Esophagus muscularis mucosa (tissue), 4 donors: Measurements from ENCODE around the gene IL12RB1. TPM values are rescaled to one million over a fixed set of nuclear protein-coding genes. Genes with fewer than 3 reads are reported as not detected.

Source experiments
- DNase-seq: peaks from one replicate; pipeline ENCODE4 v3.0.0-alpha.2; 2017; ENCODE audit errors: extremely low spot score
- H3K27ac ChIP-seq, 4 donors: fragments of 200-600 bp; sonication (generic); replicated peaks in 1 of 4; 1 replicate in 3 of 4; 2 replicates in 1 of 4; pipeline ENCODE4 v1.5.1; 2016 to 2019; ENCODE audit warnings: mild to moderate bottlenecking in 1 of 4
- H3K27me3 ChIP-seq, 4 donors: fragments of 200-600 bp; sonication (generic); one replicate each; pipeline versions ENCODE4 v1.5.1 to v1.6.0; 2016 to 2019
- H3K36me3 ChIP-seq, 4 donors: fragments of 200-600 bp; sonication (generic); one replicate each; pipeline ENCODE4 v1.5.1; 2016 to 2019
- H3K4me1 ChIP-seq, 4 donors: fragments of 200-600 bp; sonication (generic); one replicate each; pipeline ENCODE4 v1.5.1; 2016 to 2019
- H3K4me3 ChIP-seq, 4 donors: fragments of 200-600 bp; sonication (generic); 1 replicate in 2 of 4; 2 replicates in 2 of 4; pipeline ENCODE4 v1.5.1; 2016 to 2019; ENCODE audit warnings: mild to moderate bottlenecking in 4 of 4, moderate library complexity in 1 of 4
- H3K9me3 ChIP-seq, 4 donors: fragments of 200-600 bp; sonication (generic); 1 replicate in 3 of 4; 2 replicates in 1 of 4; pipeline ENCODE4 v1.5.1; 2016 to 2019
- EP300 ChIP-seq: sonication (generic); formaldehyde crosslinking; IDR thresholded peaks from one replicate; pipeline ENCODE4 v1.6.1; 2017; ENCODE audit warnings: antibody characterized with exemption
- POLR2A ChIP-seq: fragments of 450-650 bp; IDR thresholded peaks from one replicate; pipeline ENCODE4 v1.6.1; 2017; ENCODE audit warnings: antibody characterized with exemption, moderate library complexity, mild to moderate bottlenecking, low read depth
- POLR2AphosphoS5 ChIP-seq, 2 donors: sonication (generic); formaldehyde crosslinking; IDR thresholded peaks; one replicate each; pipeline ENCODE4 v1.6.1; 2017; ENCODE audit warnings: antibody characterized with exemption in 2 of 2
- WGBS: methylation state at CpG from one replicate; pipeline ENCODE4 v1.1.5; 2018; 5-methylcytosine and 5-hydroxymethylcytosine counted together
- intact Hi-C: fragments of 100-400 bp; cut with DNase I; formaldehyde crosslinking; loops from one replicate; pipeline ENCODE4 v1.15.1; 2023
- total RNA-seq, 4 donors: library from RNA; depleted of rRNA; stranded (reverse); fragments of >200 nt; gene quantifications; one replicate each; pipeline versions ENCODE4 v1.1.0 to v1.2.1, GENCODE V29; 2016
- TF ChIP-seq, protein P1 (sequence below), 3 experiments: fragments of 200-600 bp in 2 of 3; fragments of 450-650 bp in 1 of 3; sonication (generic) in 2 of 3; IDR thresholded peaks; one replicate each; pipeline ENCODE4 v1.5.1; 2017 to 2019; ENCODE audit warnings: antibody characterized with exemption in 3 of 3, mild to moderate bottlenecking in 2 of 3, moderate library complexity in 1 of 3

IL12RB1 gene
- total RNA-seq, 4 donors from 2014 or later: 0.42 to 2.0 (median 0.83) TPM

DNA sequence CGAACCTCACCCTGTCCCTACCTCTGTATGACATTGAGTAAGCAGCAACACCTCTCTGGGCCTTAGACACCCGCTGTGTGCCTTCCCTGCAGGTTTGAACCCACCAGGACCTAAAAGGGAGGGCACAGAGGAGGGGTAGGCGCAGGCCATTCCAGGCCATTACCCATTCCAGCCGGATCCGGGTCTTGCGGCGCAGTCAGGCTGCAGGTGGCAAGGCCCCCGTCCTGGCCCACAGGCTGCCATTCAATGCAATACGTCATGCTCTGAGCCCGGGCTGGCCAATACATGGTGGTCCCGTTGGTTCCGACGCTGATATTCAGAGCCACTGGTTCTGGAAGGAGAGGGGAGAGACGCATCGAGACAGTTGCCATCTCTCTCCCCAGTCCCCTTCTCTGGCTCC lies 17.4 kb downstream of the IL12RB1 start:
- DNase-seq: no peak
- WGBS: 82% methylated on average over 14 of the region's 15 CpGs
- Histone ChIP-seq H3K4me3 (no peak overlapping the region), H3K9me3 (no peaks in the 10 kb centered on the region), H3K36me3 (no peaks in the 10 kb centered on the region), H3K27me3 (peaks cover 0 to 37% (median 0%) of the 10 kb centered on the region in 4 donors), H3K4me1 (no peaks in the 10 kb centered on the region), H3K27ac (no peak overlapping the region)
- TF ChIP-seq, protein P1, sequence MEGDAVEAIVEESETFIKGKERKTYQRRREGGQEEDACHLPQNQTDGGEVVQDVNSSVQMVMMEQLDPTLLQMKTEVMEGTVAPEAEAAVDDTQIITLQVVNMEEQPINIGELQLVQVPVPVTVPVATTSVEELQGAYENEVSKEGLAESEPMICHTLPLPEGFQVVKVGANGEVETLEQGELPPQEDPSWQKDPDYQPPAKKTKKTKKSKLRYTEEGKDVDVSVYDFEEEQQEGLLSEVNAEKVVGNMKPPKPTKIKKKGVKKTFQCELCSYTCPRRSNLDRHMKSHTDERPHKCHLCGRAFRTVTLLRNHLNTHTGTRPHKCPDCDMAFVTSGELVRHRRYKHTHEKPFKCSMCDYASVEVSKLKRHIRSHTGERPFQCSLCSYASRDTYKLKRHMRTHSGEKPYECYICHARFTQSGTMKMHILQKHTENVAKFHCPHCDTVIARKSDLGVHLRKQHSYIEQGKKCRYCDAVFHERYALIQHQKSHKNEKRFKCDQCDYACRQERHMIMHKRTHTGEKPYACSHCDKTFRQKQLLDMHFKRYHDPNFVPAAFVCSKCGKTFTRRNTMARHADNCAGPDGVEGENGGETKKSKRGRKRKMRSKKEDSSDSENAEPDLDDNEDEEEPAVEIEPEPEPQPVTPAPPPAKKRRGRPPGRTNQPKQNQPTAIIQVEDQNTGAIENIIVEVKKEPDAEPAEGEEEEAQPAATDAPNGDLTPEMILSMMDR (IDR thresholded peaks at IDR 0.05): no peak
- TF ChIP-seq EP300 (no peak), POLR2A (no peak), POLR2AphosphoS5 (IDR thresholded peaks at IDR 0.05) (no peak)
- intact Hi-C loops: loop anchor here (10.0 kb wide), 1 partner anchor 125 kb away; no protein-coding TSS in a partner anchor

DNA sequence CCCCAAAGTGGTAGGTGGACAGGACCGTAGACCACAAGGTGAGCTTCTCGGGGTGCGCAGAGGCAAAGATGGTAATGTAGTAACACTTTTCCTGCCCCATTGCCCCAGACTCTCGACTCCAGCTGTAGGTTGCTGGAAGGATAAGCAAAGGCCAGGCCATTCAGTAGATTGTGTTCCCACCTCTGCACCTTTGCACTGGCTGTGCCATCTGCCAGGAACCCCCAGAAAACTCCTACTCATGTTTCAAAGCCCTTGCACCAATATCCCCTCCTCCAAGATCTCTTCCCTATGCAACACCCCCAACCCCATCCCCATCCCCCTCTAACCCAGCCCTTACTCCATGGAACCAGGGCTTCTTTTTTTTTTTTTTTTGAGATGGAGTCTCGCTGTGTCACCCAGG lies 18.3 kb downstream of the IL12RB1 start:
- Histone ChIP-seq H3K9me3 (no peaks in the 10 kb centered on the region), H3K27ac (no peak overlapping the region), H3K4me1 (no peaks in the 10 kb centered on the region), H3K27me3 (peaks cover 0 to 43% (median 0%) of the 10 kb centered on the region in 4 donors), H3K4me3 (no peak overlapping the region), H3K36me3 (no peaks in the 10 kb centered on the region)
- intact Hi-C loops: loop anchor here (10.0 kb wide), 1 partner anchor 124 kb away; no protein-coding TSS in a partner anchor
- TF ChIP-seq EP300: no peak
- TF ChIP-seq POLR2AphosphoS5 (IDR thresholded peaks at IDR 0.05): no peak
- TF ChIP-seq, protein P1 (IDR thresholded peaks at IDR 0.05): no peak
- DNase-seq: no peak
- 91% methylated on average over 5 of the region's 5 CpGs for WGBS

DNA sequence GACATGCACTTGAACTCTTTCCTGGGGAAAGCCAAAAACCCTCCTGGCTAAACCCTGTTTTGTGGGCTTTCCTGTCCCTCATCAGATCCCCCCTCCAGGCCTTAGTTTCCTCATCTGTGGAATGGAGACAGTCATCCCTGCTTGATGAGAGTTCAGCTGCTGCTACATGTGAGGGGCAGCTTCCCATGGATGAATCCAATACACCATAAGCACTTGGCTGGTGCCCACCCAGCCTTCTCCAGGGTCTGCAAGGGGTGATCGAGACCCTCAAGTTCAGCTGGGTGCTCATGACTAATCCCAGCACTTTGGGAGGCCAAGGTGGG lies 21.6 kb downstream of the IL12RB1 start:
- TF ChIP-seq EP300 (no peak), POLR2A (no peak), POLR2AphosphoS5 (IDR thresholded peaks at IDR 0.05) (no peak)
- TF ChIP-seq, protein P1 (IDR thresholded peaks at IDR 0.05): no peak
- no peaks in the 10 kb centered on the region for H3K4me1 ChIP-seq
- WGBS: 80% methylated on average over 1 of the region's 1 CpG
- no peak overlapping the region for H3K27ac ChIP-seq
- intact Hi-C loops: loop anchor here (10.0 kb wide), 1 partner anchor 120 kb away; no protein-coding TSS in a partner anchor
- no peak overlapping the region for H3K4me3 ChIP-seq
- no peak for DNase-seq
- no peaks in the 10 kb centered on the region for H3K36me3 ChIP-seq
- H3K9me3 ChIP-seq: no peaks in the 10 kb centered on the region
- H3K27me3 ChIP-seq: peaks cover 0 to 27% (median 0%) of the 10 kb centered on the region in 4 donors

DNA sequence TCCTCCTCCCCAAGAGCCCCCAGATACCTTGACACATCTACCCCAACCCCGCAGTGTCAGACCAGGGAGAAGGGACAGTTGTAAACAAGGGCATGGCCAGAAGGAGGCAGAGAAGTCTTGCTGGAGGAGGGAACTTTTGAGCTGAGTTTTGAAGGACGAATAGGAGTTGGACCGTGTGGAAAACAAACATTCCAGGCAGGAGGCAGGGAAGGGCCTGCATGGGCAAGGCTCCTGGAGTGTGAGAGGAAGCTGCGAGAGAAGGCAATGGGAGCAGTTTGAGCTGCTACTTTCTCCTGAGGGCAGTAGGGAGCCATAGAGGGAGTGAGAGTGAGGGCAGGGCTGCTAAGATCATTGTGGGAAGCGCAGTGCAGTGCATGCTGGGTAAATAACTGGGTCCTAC lies 23.3 kb downstream of the IL12RB1 start:
- WGBS: 80% methylated on average over 5 of the region's 5 CpGs

More for the DNA sequence above, 23.3 kb downstream of the IL12RB1 start:
- Histone ChIP-seq H3K27ac (no peak overlapping the region), H3K27me3 (peaks cover 0 to 17% (median 0%) of the 10 kb centered on the region in 4 donors), H3K4me1 (peaks cover 3 to 5% (median 3%) of the 10 kb centered on the region in 4 donors), H3K4me3 (no peak overlapping the region), H3K9me3 (no peaks in the 10 kb centered on the region), H3K36me3 (no peaks in the 10 kb centered on the region)
- no peak for DNase-seq
- intact Hi-C loops: loop anchor here (10.0 kb wide), 1 partner anchor 119 kb away; no protein-coding TSS in a partner anchor
- TF ChIP-seq EP300: no peak
- TF ChIP-seq POLR2A: no peak
- no peak for TF ChIP-seq POLR2AphosphoS5 (IDR thresholded peaks at IDR 0.05)
- TF ChIP-seq, protein P1 (IDR thresholded peaks at IDR 0.05): no peak
